Right cardiac atrium (tissue), 5 donors: ENCODE results near the gene SOBP. TPM values are rescaled to one million over a fixed set of nuclear protein-coding genes. Genes with fewer than 3 reads are reported as not detected.

ENCODE experiments used
- ATAC-seq, 2 donors: fragments of 200-7000 bp; cut with Tn5 transposase; one replicate each; pipeline versions ENCODE4 v1.8.0 to v1.9.1; 2020; ENCODE audit warnings: moderate library complexity in 2 of 2, mild to moderate bottlenecking in 1 of 2
- DNase-seq, 3 donors: peaks; one replicate each; pipeline ENCODE4 v3.0.0-alpha.2; 2020
- H3K27ac ChIP-seq: one replicate; pipeline ENCODE4 v1.5.1; 2013; ENCODE audit warnings: mild to moderate bottlenecking, low read length, control low read depth, moderate library complexity
- H3K27me3 ChIP-seq: one replicate; pipeline ENCODE4 v1.6.1; 2013; ENCODE audit not compliant: control insufficient read depth, insufficient read depth
- H3K4me1 ChIP-seq: one replicate; pipeline ENCODE4 v1.6.1; 2013; ENCODE audit warnings: low read length; ENCODE audit not compliant: control insufficient read depth, insufficient read depth
- H3K4me3 ChIP-seq: one replicate; pipeline ENCODE4 v1.5.1; 2013; ENCODE audit warnings: low read length, control low read depth
- H3K9me3 ChIP-seq: one replicate; pipeline ENCODE4 v1.6.1; 2013; ENCODE audit warnings: low read length; ENCODE audit not compliant: control insufficient read depth
- WGBS: extraction: QIAGEN DNeasy Blood & Tissue Kit; methylation state at CpG from one replicate; pipeline ENCODE4 v1.1.7; 2013; 5-methylcytosine and 5-hydroxymethylcytosine counted together
- intact Hi-C, 4 donors: fragments of 100-400 bp; cut with DNase I; formaldehyde crosslinking; loops; one replicate each; pipeline versions ENCODE4 v1.11.0 to v1.14.0; 2022 to 2023
- polyA plus RNA-seq: library from polyadenylated mRNA; stranded (reverse); fragments of 200-250 nt; gene quantifications from one replicate; pipeline ENCODE4 v1.2.3, GENCODE V29; 2013
- total RNA-seq, 4 donors: library from RNA; stranded (reverse); fragmentation: NEBNext Ultra II Directional; extraction: Animal tissue kit (Norgen Biotek cat#: 25700); gene quantifications; one replicate each; pipeline ENCODE4 v1.2.1, GENCODE V29; 2021
- donor health status: healthy with polysubstance abuse.
- donor health status: DM: no; HTN: yes; CAD: no.
- donor health status: DM: no; HTN: no; CAD: no.
- donor health status: DM: no; HTN: yes; CAD: no; lungs with severe emphysema.
- donor health status: DM: yes; HTN: yes; CAD: no.

The SOBP gene
- total and polyA plus RNA-seq, 5 donors: 10.4 to 20.6 (median 17.7) TPM

DNA sequence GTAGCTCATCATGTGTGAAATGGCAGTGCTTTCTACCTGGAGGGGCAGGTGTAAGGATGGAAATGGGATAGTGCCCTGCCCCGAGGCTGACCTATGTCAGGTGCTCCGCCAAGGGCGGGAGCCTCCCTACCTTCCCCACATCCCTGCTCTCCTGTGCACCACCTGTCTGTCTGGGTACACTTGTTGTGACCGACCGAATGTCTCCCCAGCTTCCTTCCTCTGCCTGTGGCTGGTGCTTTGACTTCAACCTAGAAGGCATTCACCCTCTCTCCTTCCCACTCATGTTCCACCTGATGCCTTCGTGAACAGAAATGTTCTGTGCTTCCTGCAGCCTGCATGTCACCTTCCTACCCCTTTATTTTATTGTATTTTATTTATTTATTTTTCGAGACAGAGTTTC is 219.4 kb downstream of the SOBP start:
- Histone ChIP-seq H3K4me1 (peaks cover 2% of the 10 kb centered on the region), H3K4me3 (no peak overlapping the region), H3K27me3 (no peaks in the 10 kb centered on the region), H3K27ac (no peak overlapping the region), H3K9me3 (no peaks in the 10 kb centered on the region)
- WGBS: 87% methylated on average over 7 of the region's 7 CpGs
- DNase-seq (no peak), ATAC-seq (no peak)
- intact Hi-C loops: loop anchor here in 1 of 4 donors (10.0 kb wide), 2 partner anchors 225 to 395 kb away; no protein-coding TSS in a partner anchor

Other genes starting within 250 kb of the SOBP start
- 10 to 100 TPM; 12.5 to 15.5 (median 14.1) TPM for gene PDSS2, start 30.6 kb upstream of the SOBP start, total RNA-seq
- 10.0 TPM for gene PDSS2, start 30.6 kb upstream of the SOBP start, polyA plus RNA-seq